Loucy (cell line): ENCODE results near the gene IGF2BP2.

Experiments
- H2AFZ ChIP-seq: fragments of 200-600 bp; sonication (generic); 2 replicates; pipeline ENCODE4 v1.6.0; 2016; ENCODE audit warnings: antibody characterized with exemption, mild to moderate bottlenecking, low read length, moderate library complexity
- H3F3A ChIP-seq: fragments of 200-600 bp; 2 replicates; pipeline ENCODE4 v1.6.0; 2016; ENCODE audit warnings: antibody characterized with exemption, low read depth, mild to moderate bottlenecking
- H3K27me3 ChIP-seq: fragments of 200-600 bp; sonication (generic); 2 replicates; pipeline ENCODE4 v1.6.1; 2014; ENCODE audit warnings: low read length, mild to moderate bottlenecking; ENCODE audit not compliant: insufficient read depth, poor library complexity, severe bottlenecking
- H3K36me3 ChIP-seq: fragments of 200-600 bp; sonication (generic); 2 replicates; pipeline ENCODE4 v1.6.1; 2016; ENCODE audit warnings: low read length; ENCODE audit not compliant: insufficient read depth
- H3K4me1 ChIP-seq: fragments of 200-600 bp; sonication (generic); 2 replicates; pipeline ENCODE4 v1.5.1; 2014; ENCODE audit warnings: low read length, mild to moderate bottlenecking; ENCODE audit not compliant: insufficient read depth, poor library complexity, severe bottlenecking
- H3K4me2 ChIP-seq: fragments of 200-600 bp; sonication (generic); 2 replicates; pipeline ENCODE4 v1.6.0; 2014; ENCODE audit warnings: antibody characterized with exemption, low read length, low read depth, mild to moderate bottlenecking; ENCODE audit not compliant: poor library complexity, severe bottlenecking
- H3K4me3 ChIP-seq: fragments of 200-600 bp; sonication (generic); 2 replicates; pipeline ENCODE4 v1.5.1; 2014; ENCODE audit warnings: low read length, mild to moderate bottlenecking, mixed read lengths; ENCODE audit not compliant: poor library complexity, severe bottlenecking
- H3K79me2 ChIP-seq: fragments of 200-600 bp; sonication (generic); 2 replicates; pipeline ENCODE4 v1.6.1; 2014; ENCODE audit warnings: low read length; ENCODE audit not compliant: insufficient read depth
- H3K9ac ChIP-seq: fragments of 200-600 bp; sonication (generic); 2 replicates; pipeline ENCODE4 v1.6.0; 2014; ENCODE audit warnings: mild to moderate bottlenecking, low read depth, low read length, moderate library complexity; ENCODE audit not compliant: poor library complexity, severe bottlenecking
- H3K9me2 ChIP-seq: fragments of 200-600 bp; sonication (generic); replicated peaks from 2 replicates; pipeline ENCODE4 v1.6.1; 2016; ENCODE audit warnings: low read depth, low read length, mixed read lengths
- H3K9me3 ChIP-seq: fragments of 200-600 bp; sonication (generic); 2 replicates; pipeline ENCODE4 v1.6.1; 2014; ENCODE audit warnings: mild to moderate bottlenecking, antibody characterized with exemption, low read length, low read depth; ENCODE audit not compliant: insufficient read depth
- H4K20me1 ChIP-seq: fragments of 200-600 bp; sonication (generic); 2 replicates; pipeline ENCODE4 v1.6.0; 2014; ENCODE audit warnings: antibody characterized with exemption, low read length, mild to moderate bottlenecking; ENCODE audit not compliant: insufficient read depth, poor library complexity, severe bottlenecking
- CTCF ChIP-seq: fragments of 200-600 bp; sonication (generic); conservative IDR thresholded peaks from 2 replicates; pipeline ENCODE4 v1.5.1; 2014; ENCODE audit warnings: mild to moderate bottlenecking, antibody characterized with exemption, low read length
- EZH2phosphoT487 ChIP-seq: fragments of 200-600 bp; IDR thresholded peaks from 2 replicates; pipeline ENCODE4 v1.6.1; 2018; ENCODE audit warnings: antibody characterized with exemption, mild to moderate bottlenecking, moderate library complexity, borderline replicate concordance

IGF2BP2 gene

GRCh38 chr3:185828755-185829154 lies 3.9 kb upstream of the IGF2BP2 start:
- Histone ChIP-seq H3K27me3 (peaks cover 44% of the 10 kb centered on the region), H2AFZ (no peak overlapping the region), H3K4me2 (no peak overlapping the region), H3K79me2 (no peaks in the 10 kb centered on the region), H3K4me3 (no peak overlapping the region), H4K20me1 (no peaks in the 10 kb centered on the region), H3F3A (no peaks in the 10 kb centered on the region), H3K4me1 (peaks cover 3% of the 10 kb centered on the region), H3K9ac (no peak overlapping the region), H3K36me3 (no peaks in the 10 kb centered on the region), H3K9me2 (no peaks in the 10 kb centered on the region), H3K9me3 (no peaks in the 10 kb centered on the region)
- TF ChIP-seq CTCF (no peak), EZH2phosphoT487 (no peak)

GRCh38 chr3:185827595-185828344 lies 2.9 kb upstream of the IGF2BP2 start:
- no peak overlapping the region for H3K9ac ChIP-seq
- no peaks in the 10 kb centered on the region for H3K9me3 ChIP-seq
- H3F3A ChIP-seq, result no peaks in the 10 kb centered on the region
- no peak overlapping the region for H2AFZ ChIP-seq
- H3K4me1 ChIP-seq, result peaks cover 10% of the 10 kb centered on the region
- H3K4me2 ChIP-seq, result no peak overlapping the region
- H3K27me3 ChIP-seq, result peaks cover 54% of the 10 kb centered on the region
- no peak overlapping the region for H3K4me3 ChIP-seq
- no peaks in the 10 kb centered on the region for H3K36me3 ChIP-seq
- H3K79me2 ChIP-seq, result no peaks in the 10 kb centered on the region
- no peaks in the 10 kb centered on the region for H4K20me1 ChIP-seq
- no peaks in the 10 kb centered on the region for H3K9me2 ChIP-seq
- TF ChIP-seq EZH2phosphoT487, result no peak
- no peak for TF ChIP-seq CTCF

- no peaks in the 10 kb centered on the region for H3K9me3 ChIP-seq
Measured at GRCh38 chr3:185825639-185826481, 1.0 kb upstream of the IGF2BP2 start.

More at GRCh38 chr3:185825639-185826481, 1.0 kb upstream of the IGF2BP2 start:
- TF ChIP-seq CTCF (no peak), EZH2phosphoT487 (no peak)
- no peaks in the 10 kb centered on the region for H3K36me3 ChIP-seq
- H3K79me2 ChIP-seq, result no peaks in the 10 kb centered on the region
- no peak overlapping the region for H3K4me3 ChIP-seq
- no peak overlapping the region for H2AFZ ChIP-seq
- no peak overlapping the region for H3K9ac ChIP-seq
- H3K4me1 ChIP-seq, result peaks cover 10% of the 10 kb centered on the region
- no peaks in the 10 kb centered on the region for H3K9me2 ChIP-seq
- H3K4me2 ChIP-seq, result no peak overlapping the region
- no peaks in the 10 kb centered on the region for H4K20me1 ChIP-seq
- no peaks in the 10 kb centered on the region for H3F3A ChIP-seq
- H3K27me3 ChIP-seq, result peaks cover 70% of the 10 kb centered on the region
